HepG2 (cell line): ENCODE measurements around the gene GJC2. TPM values are rescaled to one million over a fixed set of nuclear protein-coding genes. Genes with fewer than 3 reads are reported as not detected.

ENCODE experiments used
- ATAC-seq: fragments of 200-7000 bp; cut with Tn5 transposase; 3 replicates; pipeline ENCODE4 v1.9.1; 2020; ENCODE audit warnings: mild to moderate bottlenecking, moderate library complexity
- BruUV-seq: library from RNA; stranded (reverse); fragments of 400-500 nt; replicated peaks from 2 replicates; lab custom pipeline; 2021; lab: Mats Ljungman, UMichigan
- CTCF ChIA-PET: fragments of 300-600 bp; formaldehyde crosslinking; extraction: SDS; loops from one replicate; lab custom pipeline; 2021; ENCODE audit warnings: low total read pairs, inconsistent platforms, low intra/inter-chr PET ratio; lab: Yijun Ruan, JAX
- POLR2A ChIA-PET: fragments of 350-600 bp; sonication (Branson Sonifier 250); formaldehyde crosslinking; loops from one replicate; lab custom pipeline; 2020; ENCODE audit warnings: antibody characterized with exemption, inconsistent platforms; lab: Yijun Ruan, JAX
- DNase-seq: peaks from one replicate; pipeline ENCODE4 v3.0.0-alpha.2; 2015; ENCODE audit warnings: low spot score
- FAIRE-seq: peaks from 3 replicates; lab custom pipeline; 2011; peaks lifted over from hg19 to GRCh38; lab: Jason Lieb, UNC
- H2AFZ ChIP-seq: one replicate; pipeline ENCODE4 v1.6.1; 2011; ENCODE audit warnings: low read length, inconsistent platforms
- H3K27ac ChIP-seq: fragments of 300-600 bp; 3 replicates; pipeline ENCODE4 v1.8.0; 2011; ENCODE audit warnings: mixed run types, mild to moderate bottlenecking, mixed read lengths, low read length, inconsistent platforms; ENCODE audit not compliant: insufficient read depth; ENCODE audit errors: extremely low read length
- H3K27me3 ChIP-seq, 2 experiments: fragments of 200-600 bp in 1 of 2; 2 replicates in 1 of 2; 3 replicates in 1 of 2; pipeline versions ENCODE4 v1.6.0 to v1.8.0; 2011; ENCODE audit warnings: low read length in 2 of 2, mild to moderate bottlenecking in 2 of 2, moderate library complexity in 2 of 2, inconsistent platforms in 1 of 2; ENCODE audit not compliant: insufficient read depth in 2 of 2, control insufficient read depth in 1 of 2
- H3K36me3 ChIP-seq, 2 experiments: fragments of 200-600 bp in 1 of 2; replicated peaks in 1 of 2; 2 replicates in 1 of 2; 3 replicates in 1 of 2; pipeline versions ENCODE4 v1.5.1 to v1.8.0; 2011; ENCODE audit warnings: low read length in 2 of 2, inconsistent platforms in 1 of 2; ENCODE audit not compliant: insufficient read depth in 2 of 2, control insufficient read depth in 1 of 2
- H3K4me1 ChIP-seq: 2 replicates; pipeline ENCODE4 v1.5.1; 2012; ENCODE audit warnings: low read length, inconsistent platforms; ENCODE audit not compliant: insufficient read depth
- H3K4me2 ChIP-seq: 2 replicates; pipeline ENCODE4 v1.6.0; 2011; ENCODE audit warnings: low read depth, low read length, inconsistent platforms
- H3K4me3 ChIP-seq, 3 experiments: fragments of 200-600 bp in 1 of 3; sonication (generic), shearing (Covaris generic) in 1 of 3; replicated peaks in 1 of 3; 2 replicates each; pipeline ENCODE4 v1.5.1; 2011 to 2016; ENCODE audit warnings: low read length in 3 of 3, inconsistent platforms in 2 of 3, low read depth in 2 of 3, mild to moderate bottlenecking in 2 of 3, control low read depth in 1 of 3, mixed read lengths in 1 of 3; ENCODE audit not compliant: insufficient read depth in 1 of 3
- H3K79me2 ChIP-seq: one replicate; pipeline ENCODE4 v1.6.1; 2011; ENCODE audit warnings: low read length, inconsistent platforms; ENCODE audit not compliant: insufficient read depth
- H3K9ac ChIP-seq: 2 replicates; pipeline ENCODE4 v1.6.0; 2011; ENCODE audit warnings: mild to moderate bottlenecking, low read depth, low read length, inconsistent platforms; ENCODE audit not compliant: insufficient read depth
- H3K9me3 ChIP-seq: 2 replicates; pipeline ENCODE4 v1.5.1; 2012; ENCODE audit warnings: mild to moderate bottlenecking, low read length
- H4K20me1 ChIP-seq: 2 replicates; pipeline ENCODE4 v1.6.0; 2011; ENCODE audit warnings: inconsistent platforms, mild to moderate bottlenecking, low read length, moderate library complexity; ENCODE audit not compliant: insufficient read depth
- CBX2 ChIP-seq, 2 experiments: fragments of 200-600 bp in 1 of 2; sonication (generic); formaldehyde crosslinking in 1 of 2; IDR thresholded peaks; 2 replicates each; pipeline versions ENCODE4 v1.7.0 to v1.8.1; 2018 to 2022; ENCODE audit warnings: low read depth in 2 of 2, low read length in 1 of 2, mild to moderate bottlenecking in 1 of 2, missing genetic modification reagents in 1 of 2
- HES4 ChIP-seq: sonication (generic); formaldehyde crosslinking; IDR thresholded peaks from 2 replicates; pipeline ENCODE4 v1.9.0; 2021; ENCODE audit warnings: mild to moderate bottlenecking, missing genetic modification reagents, borderline replicate concordance
- POLR2AphosphoS5 ChIP-seq: IDR thresholded peaks from 2 replicates; pipeline ENCODE4 v1.6.1; 2012; ENCODE audit warnings: low read depth, low read length
- ZNF333 ChIP-seq: sonication (generic); formaldehyde crosslinking; IDR thresholded peaks from 2 replicates; pipeline ENCODE4 v1.4.0; 2020; ENCODE audit warnings: mild to moderate bottlenecking, missing genetic modification reagents, borderline replicate concordance
- WGBS: methylation state at CpG from one replicate; pipeline ENCODE4 v1.1.6; 2017; ENCODE audit warnings: low lambda C conversion rate; 5-methylcytosine and 5-hydroxymethylcytosine counted together
- in situ Hi-C: cut with HindIII; loops from 2 replicates; pipeline ENCODE4 v1.10.0; 2017; ENCODE audit warnings: low pct_unique_long_range_greater_than_20kb; ENCODE audit not compliant: extremely low pct_ligation_motif_present
- intact Hi-C: fragments of 100-400 bp; cut with micrococcal nuclease; formaldehyde crosslinking; loops from one replicate; pipeline ENCODE4 v1.10.0; 2022; ENCODE audit not compliant: unreplicated experiment
- polyA plus RNA-seq, 8 experiments: library from polyadenylated mRNA; depleted of rRNA in 3 of 8; stranded (reverse) in 7 of 8; unstranded in 1 of 8; fragments of >200 nt; fragmentation: Illumina TruSeq in 4 of 8; extraction: Trizol in 4 of 8; gene quantifications; 2 replicates each; pipeline versions ENCODE4 v1.2.1 to v1.2.3, GENCODE V29; 2011 to 2016; ENCODE audit warnings: low read depth in 4 of 8, missing spikeins in 1 of 8, mixed read lengths in 1 of 8; ENCODE audit not compliant: insufficient read depth in 1 of 8
- total RNA-seq, 5 experiments: library from RNA; depleted of rRNA; stranded (reverse); fragments of >200 nt; fragmentation: Illumina TruSeq; extraction: Trizol; gene quantifications; 2 replicates each; pipeline ENCODE4 v1.2.3, GENCODE V29; 2016; ENCODE audit warnings: low read depth in 1 of 5
- TF ChIP-seq, protein P1 (sequence below): sonication (generic); formaldehyde crosslinking; IDR thresholded peaks from 2 replicates; pipeline ENCODE4 v1.4.0; 2020; ENCODE audit warnings: missing genetic modification reagents, borderline replicate concordance
- TF ChIP-seq, protein P2 (sequence below), 2 experiments: sonication (generic) in 1 of 2; formaldehyde crosslinking in 1 of 2; IDR thresholded peaks; 2 replicates each; pipeline versions ENCODE4 v1.6.1 to v1.9.0; 2014 to 2022; ENCODE audit warnings: antibody characterized with exemption in 1 of 2, borderline replicate concordance in 1 of 2, inconsistent platforms in 1 of 2, low read depth in 1 of 2, missing genetic modification reagents in 1 of 2
- TF ChIP-seq, protein P3 (sequence below): sonication (generic); formaldehyde crosslinking; IDR thresholded peaks from 2 replicates; pipeline ENCODE4 v1.4.0; 2020; ENCODE audit warnings: missing genetic modification reagents, borderline replicate concordance

Gene GJC2
- total and polyA plus RNA-seq, 2 of the 13 experiments (the other 11 are each of a cell fraction or from before 2014, with no cell fraction given) = 1.6 to 3.8 TPM

DNA sequence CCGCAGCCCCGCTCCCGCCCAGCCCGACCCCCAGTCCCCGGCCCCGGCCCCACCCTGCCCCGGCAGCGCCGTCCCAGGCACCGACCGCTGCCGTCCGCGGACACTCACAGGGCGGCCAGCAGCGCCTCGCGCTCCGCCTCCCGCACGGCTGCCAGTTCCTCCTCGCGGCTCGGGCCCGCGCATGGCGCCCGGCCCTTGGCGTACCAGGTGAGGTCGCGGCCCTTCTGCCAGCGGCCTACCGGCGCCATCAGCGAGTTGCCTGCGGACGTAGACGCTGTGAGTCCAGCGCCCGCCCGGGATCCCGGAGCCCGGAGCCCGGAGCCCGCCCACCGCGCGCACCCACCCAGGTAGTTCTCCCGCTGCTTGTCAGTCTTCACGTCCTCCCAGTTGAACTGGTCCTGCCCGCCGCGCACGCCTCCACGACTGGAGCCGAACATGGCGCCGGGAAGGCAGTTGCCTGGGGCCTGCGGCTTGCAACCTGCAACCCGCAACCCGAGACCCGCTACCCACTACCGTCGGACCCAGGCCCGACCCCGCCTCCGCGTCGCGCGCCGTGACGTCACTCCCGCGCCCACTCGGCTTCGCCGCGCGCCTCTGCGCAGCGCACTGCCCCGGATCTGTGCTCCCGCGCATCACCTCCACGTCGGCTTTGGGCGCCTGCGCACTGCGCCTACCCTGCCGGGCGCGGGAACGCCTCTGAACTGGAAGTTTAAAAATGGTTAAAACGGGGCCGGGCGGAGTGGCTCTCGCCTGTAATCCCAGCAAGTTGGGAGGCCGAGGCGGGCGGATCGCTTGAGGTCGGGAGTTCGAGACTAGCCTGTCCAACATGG, 46.7 kb upstream of the GJC2 start, which contains the start of gene C1orf35 (continued):
- TF ChIP-seq HES4 (CRISPR knock-in tag) (peak; percentile 23; the same call in 1 of the 2 replicates), ZNF333 (peak; percentile 30; the same call in 1 of the 2 replicates), POLR2AphosphoS5 (peak; percentile 66)
- TF ChIP-seq, protein P1, sequence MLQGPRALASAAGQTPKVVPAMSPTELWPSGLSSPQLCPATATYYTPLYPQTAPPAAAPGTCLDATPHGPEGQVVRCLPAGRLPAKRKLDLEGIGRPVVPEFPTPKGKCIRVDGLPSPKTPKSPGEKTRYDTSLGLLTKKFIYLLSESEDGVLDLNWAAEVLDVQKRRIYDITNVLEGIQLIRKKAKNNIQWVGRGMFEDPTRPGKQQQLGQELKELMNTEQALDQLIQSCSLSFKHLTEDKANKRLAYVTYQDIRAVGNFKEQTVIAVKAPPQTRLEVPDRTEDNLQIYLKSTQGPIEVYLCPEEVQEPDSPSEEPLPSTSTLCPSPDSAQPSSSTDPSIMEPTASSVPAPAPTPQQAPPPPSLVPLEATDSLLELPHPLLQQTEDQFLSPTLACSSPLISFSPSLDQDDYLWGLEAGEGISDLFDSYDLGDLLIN = peak; percentile 62; the same call in 1 of the 2 replicates
- TF ChIP-seq, all 625 proteins: peak for 334

DNA sequence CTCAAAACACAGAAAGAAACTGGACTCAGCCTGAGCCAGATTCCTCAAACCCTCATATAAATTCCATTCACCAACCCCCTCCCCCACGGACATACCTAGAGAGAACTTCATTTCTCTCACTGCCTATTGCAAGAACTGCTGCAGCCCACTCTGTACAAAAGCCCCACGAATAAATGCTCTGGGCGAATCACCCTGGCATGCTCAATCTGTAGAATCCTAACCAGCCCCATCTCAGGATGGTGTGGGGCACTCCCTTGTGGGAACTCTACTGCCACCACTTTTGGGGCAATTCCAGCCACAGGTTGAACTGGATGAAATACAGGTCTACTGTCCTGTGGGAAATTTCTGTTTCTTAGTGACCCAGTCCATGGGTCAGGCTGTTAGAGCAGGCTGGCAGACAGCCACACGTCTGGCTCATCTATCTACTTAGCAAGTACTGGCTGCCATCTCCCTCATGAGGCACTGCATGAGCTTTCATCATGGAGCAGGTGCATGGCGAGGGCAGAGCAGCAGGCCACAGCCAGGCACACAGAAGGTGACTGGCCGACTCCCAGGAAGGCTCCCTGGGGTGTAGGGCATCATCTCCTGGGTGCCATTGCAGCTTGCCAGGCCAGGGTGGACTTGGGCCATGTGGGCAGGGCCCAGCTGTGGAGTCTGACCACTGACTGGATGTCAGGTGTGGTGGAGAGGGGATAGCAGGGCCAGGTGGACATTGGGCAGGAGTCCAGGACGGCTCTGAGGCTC, 45.0 kb upstream of the GJC2 start:
- intact Hi-C loops (no loop called here), in situ Hi-C loops (no loop called here)
- H3K36me3 ChIP-seq = peaks cover 3 to 11% of the 10 kb centered on the region in 2 experiments; a peak in 2 of 5 replicates
- H2AFZ ChIP-seq = no peak overlapping the region
- POLR2A ChIA-PET = no interaction called here
- no peaks in the 10 kb centered on the region; a peak in 1 of 5 replicates for H3K27me3 ChIP-seq
- no peak overlapping the region for H3K4me2 ChIP-seq
- peaks cover 33% of the 10 kb centered on the region for H3K4me1 ChIP-seq
- H3K79me2 ChIP-seq = peaks cover 32% of the 10 kb centered on the region
- H3K4me3 ChIP-seq = no peak overlapping the region
- peak overlapping the region; percentile 80 for H3K27ac ChIP-seq
- FAIRE-seq = no peak
- WGBS = 86% methylated on average over 5 of the region's 7 CpGs
- no TSS peak for BruUV-seq
- DNase-seq = no peak
- CTCF ChIA-PET = no interaction called here
- ATAC-seq = no peak
- no peaks in the 10 kb centered on the region for H3K9me3 ChIP-seq
- H3K9ac ChIP-seq = no peak overlapping the region
- peaks cover 11% of the 10 kb centered on the region; the same call in 1 of the 2 replicates for H4K20me1 ChIP-seq
- TF ChIP-seq, protein P2, sequence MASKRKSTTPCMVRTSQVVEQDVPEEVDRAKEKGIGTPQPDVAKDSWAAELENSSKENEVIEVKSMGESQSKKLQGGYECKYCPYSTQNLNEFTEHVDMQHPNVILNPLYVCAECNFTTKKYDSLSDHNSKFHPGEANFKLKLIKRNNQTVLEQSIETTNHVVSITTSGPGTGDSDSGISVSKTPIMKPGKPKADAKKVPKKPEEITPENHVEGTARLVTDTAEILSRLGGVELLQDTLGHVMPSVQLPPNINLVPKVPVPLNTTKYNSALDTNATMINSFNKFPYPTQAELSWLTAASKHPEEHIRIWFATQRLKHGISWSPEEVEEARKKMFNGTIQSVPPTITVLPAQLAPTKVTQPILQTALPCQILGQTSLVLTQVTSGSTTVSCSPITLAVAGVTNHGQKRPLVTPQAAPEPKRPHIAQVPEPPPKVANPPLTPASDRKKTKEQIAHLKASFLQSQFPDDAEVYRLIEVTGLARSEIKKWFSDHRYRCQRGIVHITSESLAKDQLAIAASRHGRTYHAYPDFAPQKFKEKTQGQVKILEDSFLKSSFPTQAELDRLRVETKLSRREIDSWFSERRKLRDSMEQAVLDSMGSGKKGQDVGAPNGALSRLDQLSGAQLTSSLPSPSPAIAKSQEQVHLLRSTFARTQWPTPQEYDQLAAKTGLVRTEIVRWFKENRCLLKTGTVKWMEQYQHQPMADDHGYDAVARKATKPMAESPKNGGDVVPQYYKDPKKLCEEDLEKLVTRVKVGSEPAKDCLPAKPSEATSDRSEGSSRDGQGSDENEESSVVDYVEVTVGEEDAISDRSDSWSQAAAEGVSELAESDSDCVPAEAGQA (IDR thresholded peaks at IDR 0.05; ENCODE audit: low read depth) = no peak
- TF ChIP-seq, protein P2 (CRISPR knock-in tag; IDR thresholded peaks at IDR 0.05; ENCODE audit: borderline replicate concordance) = no peak
- TF ChIP-seq, protein P3, sequence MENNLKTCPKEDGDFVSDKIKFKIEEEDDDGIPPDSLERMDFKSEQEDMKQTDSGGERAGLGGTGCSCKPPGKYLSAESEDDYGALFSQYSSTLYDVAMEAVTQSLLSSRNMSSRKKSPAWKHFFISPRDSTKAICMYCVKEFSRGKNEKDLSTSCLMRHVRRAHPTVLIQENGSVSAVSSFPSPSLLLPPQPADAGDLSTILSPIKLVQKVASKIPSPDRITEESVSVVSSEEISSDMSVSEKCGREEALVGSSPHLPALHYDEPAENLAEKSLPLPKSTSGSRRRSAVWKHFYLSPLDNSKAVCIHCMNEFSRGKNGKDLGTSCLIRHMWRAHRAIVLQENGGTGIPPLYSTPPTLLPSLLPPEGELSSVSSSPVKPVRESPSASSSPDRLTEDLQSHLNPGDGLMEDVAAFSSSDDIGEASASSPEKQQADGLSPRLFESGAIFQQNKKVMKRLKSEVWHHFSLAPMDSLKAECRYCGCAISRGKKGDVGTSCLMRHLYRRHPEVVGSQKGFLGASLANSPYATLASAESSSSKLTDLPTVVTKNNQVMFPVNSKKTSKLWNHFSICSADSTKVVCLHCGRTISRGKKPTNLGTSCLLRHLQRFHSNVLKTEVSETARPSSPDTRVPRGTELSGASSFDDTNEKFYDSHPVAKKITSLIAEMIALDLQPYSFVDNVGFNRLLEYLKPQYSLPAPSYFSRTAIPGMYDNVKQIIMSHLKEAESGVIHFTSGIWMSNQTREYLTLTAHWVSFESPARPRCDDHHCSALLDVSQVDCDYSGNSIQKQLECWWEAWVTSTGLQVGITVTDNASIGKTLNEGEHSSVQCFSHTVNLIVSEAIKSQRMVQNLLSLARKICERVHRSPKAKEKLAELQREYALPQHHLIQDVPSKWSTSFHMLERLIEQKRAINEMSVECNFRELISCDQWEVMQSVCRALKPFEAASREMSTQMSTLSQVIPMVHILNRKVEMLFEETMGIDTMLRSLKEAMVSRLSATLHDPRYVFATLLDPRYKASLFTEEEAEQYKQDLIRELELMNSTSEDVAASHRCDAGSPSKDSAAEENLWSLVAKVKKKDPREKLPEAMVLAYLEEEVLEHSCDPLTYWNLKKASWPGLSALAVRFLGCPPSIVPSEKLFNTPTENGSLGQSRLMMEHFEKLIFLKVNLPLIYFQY (CRISPR knock-in tag) = no peak
- TF ChIP-seq CBX2 (IDR thresholded peaks at IDR 0.05; ENCODE audit: low read depth, low read length) (no peak), CBX2 (CRISPR knock-in tag; IDR thresholded peaks at IDR 0.05; ENCODE audit: low read depth) (no peak)
